GM12875 (cell line): Measurements from ENCODE around the gene SPAG17.

Source experiments
- H3K4me3 ChIP-seq: one replicate; pipeline ENCODE4 v1.5.1; 2011; ENCODE audit warnings: low read depth, low read length, control low read depth
- TF ChIP-seq, protein P1 (sequence below): IDR thresholded peaks from 2 replicates; pipeline ENCODE4 v1.5.1; 2011; ENCODE audit warnings: low read depth, mild to moderate bottlenecking, control low read depth, inconsistent platforms, low read length, moderate library complexity, borderline replicate concordance; ENCODE audit not compliant: insufficient read depth

SPAG17 gene

GRCh38 chr1:117905019-117905418 lies 280.0 kb downstream of the SPAG17 start:
- H3K4me3 ChIP-seq, result no peak overlapping the region
- TF ChIP-seq, protein P1, sequence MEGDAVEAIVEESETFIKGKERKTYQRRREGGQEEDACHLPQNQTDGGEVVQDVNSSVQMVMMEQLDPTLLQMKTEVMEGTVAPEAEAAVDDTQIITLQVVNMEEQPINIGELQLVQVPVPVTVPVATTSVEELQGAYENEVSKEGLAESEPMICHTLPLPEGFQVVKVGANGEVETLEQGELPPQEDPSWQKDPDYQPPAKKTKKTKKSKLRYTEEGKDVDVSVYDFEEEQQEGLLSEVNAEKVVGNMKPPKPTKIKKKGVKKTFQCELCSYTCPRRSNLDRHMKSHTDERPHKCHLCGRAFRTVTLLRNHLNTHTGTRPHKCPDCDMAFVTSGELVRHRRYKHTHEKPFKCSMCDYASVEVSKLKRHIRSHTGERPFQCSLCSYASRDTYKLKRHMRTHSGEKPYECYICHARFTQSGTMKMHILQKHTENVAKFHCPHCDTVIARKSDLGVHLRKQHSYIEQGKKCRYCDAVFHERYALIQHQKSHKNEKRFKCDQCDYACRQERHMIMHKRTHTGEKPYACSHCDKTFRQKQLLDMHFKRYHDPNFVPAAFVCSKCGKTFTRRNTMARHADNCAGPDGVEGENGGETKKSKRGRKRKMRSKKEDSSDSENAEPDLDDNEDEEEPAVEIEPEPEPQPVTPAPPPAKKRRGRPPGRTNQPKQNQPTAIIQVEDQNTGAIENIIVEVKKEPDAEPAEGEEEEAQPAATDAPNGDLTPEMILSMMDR, result no peak

GRCh38 chr1:117904485-117904884 lies 280.5 kb downstream of the SPAG17 start:
- TF ChIP-seq, protein P1, result no peak
- no peak overlapping the region for H3K4me3 ChIP-seq
